Measurements from ENCODE around the gene SNX10.

The SNX10 gene

DNA sequence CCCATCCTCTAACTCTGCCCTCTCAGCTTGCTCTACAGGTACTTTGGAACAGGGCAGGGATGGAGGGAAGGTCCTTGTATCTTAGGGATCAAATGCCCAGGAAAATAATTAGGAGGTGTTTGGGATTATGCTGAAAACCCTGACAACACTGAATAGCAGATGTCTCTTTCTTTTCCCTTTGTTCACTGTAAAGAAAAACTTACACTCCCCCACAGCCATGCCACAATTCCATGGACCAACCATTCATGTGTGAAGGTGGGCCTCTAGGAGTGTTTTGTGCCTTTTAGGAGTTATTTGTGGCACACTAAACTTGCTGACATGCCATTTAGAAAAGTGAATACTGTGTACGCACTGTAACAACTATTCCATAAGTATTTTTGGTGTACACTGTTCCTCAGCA is 108.1 kb downstream of the SNX10 start:
- DNase-seq (ENCODE audit: low read depth in 2 of 2) = no peak

DNA sequence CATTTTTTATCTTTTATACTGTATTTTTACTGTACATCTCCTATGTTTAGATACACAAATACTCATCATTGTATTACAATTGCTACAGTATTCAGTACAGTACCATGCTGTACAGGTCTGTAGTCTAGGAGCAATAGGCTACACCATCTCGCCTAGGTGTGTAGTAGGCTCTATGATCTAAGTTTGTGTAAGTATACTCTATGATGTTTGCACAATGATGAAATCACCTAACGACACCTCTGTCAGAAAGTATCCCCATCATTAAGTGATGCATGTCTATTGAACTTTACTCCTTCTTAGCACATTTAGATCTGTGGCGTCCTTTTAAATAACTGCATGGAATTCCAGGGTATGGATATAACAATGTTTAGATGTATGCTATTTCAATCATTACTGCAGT is 112.0 kb downstream of the SNX10 start:
- no peak for DNase-seq (ENCODE audit: low read depth in 2 of 2)

DNA sequence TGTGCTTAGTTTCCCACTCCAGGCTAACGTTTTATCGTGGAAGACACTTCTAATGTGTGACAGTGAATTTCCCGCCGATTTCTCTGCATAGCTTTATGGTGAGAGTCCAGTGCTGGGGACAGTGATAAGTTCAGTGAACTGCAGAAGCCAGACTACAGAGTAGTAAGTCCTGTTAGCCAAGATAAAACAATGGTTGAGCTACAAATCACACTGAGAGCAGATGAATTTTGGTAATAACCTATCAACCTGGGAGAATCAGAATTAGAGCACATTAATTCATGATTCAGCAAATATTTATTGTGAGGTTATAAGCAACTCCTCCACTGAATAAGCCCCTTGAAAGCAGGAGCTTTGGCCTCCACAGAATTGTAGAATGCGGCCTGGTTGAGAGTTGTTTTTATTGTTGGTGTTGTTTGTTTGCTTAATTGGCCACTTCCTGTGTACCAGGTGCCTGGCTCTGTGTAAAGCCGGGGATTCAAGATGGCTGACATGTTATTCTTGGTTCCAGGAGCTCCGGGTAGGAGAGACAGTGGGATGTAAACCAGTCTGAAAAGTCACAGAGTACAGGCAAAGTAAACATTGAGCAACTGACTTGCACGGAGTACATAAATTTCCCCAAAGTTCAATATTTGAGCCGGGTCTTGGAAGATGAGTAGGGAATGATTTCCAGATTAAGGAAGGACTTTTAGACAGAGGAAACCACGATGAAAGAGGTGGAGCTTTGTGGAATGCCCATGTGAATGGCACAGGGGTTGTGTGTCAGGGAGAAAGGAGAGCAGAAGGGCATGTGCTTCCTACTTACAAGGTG is 112.7 kb downstream of the SNX10 start:
- no peak for DNase-seq (ENCODE audit: low read depth in 2 of 2)

DNA sequence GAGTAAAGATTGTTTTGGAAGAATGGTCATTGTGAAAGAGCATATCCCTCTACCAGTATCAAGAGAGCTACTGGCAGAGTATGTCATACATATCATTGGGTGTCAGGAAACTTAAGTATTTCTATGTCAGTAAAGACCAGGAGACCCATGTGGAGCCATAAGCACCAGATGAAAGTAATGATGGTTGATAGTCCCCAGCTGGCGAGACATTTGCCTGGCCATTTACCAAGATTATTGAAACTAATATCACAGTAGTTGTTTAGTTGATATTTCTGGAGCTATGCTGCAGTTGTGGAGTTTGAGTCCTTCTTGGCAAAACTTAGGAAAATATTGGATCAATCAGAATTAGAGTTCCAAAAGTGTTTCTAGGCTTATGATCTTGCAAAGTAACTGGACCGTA is 114.8 kb downstream of the SNX10 start:
- DNase-seq (ENCODE audit: low read depth in 2 of 2) = no peak

DNA sequence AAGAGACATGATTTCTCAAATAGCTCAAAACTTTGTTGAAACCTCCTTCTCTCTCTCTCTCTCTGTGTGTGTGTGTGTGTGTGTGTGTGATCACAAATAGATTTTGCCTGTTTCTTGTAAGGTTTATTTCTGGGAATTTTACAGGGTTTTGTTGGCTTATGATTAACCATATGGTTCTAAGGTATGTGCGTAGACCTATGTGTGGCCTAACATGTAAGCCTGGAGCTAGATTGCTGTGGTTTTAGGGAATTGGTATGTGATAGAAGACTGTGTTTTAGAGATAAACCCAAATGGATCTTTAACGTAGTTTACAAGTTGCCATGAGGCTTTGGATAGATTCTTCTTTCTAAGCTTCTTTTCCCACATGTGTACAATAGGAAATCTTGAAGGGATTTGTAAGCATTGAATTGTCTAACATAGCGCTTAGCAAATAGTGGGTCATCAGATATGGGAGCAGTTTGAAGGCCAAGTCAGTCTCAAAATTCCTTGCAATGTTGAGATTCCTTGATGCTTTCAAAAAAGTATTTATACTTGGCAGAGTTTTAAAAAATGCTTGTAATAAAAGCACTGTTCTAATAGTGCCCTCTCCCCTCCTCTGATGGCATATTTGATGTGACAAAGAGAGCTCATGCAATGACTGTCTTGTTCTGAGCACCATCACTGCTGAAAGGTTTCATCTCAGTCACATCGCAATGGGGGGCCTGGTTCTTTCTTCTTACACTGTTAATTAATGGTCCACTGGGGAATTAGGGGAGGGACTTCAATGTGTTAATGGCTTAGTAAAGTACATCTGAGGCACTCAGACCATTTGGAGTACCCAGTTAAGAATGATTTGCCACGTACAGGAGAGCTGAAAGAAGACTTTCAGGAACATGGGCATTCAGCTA is 118.2 kb downstream of the SNX10 start:
- DNase-seq (ENCODE audit: low read depth in 2 of 2) = no peak

DNA sequence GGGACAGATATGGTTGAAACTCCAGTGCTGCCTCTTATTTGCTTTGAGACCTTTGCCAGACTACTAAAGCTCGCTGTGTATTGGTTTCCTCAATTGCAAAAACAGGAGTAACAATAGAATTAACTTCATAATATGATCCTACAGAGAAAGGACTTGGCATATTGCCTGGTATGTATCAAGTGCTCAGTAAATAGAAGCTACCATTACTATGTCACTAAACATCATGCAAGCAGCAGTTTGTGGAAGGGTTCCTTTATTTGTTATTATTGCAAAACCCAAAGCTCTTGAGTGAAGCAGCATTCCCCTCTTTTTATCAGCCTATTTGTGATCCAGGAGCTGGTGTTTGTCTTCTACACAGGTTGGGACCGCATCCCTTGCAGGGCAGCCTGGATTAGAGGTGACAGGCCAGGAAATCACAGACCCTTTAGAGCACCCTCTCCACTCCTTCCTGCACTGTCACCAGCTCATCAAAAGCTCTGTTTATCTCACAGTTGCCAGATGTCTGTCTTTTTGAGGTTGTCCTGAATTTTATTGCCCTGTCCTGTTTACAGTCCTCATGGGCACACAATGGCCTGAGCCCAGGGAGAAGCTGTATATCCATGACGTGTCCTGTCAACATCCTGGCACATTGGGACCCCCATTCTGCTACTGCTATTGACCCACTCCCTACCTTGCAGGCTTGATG is 121.5 kb downstream of the SNX10 start:
- DNase-seq (ENCODE audit: low read depth in 2 of 2) = no peak

DNA sequence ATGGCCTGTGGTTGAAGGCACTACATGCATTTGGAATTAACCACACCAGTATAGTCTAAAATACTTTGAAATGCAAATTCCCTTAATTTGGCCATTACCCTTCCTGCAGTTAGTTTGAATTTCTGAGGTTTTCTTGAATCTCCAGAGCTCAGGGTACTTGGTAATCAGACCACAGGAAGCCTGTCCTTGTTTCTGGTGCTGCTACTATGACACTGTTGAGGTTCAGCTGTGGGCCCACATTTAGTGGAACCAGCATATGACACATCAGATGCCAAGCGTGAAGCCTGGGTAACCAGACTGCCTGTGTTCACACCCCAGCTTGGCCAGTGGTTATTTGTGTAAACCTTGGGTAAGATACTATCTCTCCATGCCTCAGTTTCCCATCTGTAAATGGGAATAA is 124.3 kb downstream of the SNX10 start:
- DNase-seq (ENCODE audit: low read depth in 2 of 2) = no peak

DNA sequence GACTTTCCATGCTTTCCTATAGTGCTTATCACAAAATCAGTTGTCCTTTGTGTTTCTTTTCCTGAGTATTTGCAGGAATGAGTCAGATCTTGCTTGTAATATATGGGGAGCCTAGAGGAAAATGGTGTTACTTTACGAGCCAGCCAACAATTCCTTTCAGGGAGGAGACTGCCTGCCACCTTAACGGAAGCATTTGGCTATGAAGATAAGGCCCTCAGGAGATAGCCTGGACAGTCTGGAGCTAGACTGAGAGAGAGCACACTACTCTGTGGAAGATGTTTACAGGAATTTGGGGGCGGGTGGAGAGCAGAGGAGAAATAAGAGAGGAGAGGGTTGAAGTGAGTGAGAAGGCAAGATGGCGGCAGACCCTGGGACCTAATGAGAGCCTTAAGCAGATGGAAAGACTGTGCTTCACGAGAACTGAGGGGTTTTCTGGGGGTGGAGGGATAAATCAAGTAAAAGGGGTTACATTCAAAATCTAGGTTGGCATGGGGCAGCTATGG is 126.3 kb downstream of the SNX10 start:
- DNase-seq (ENCODE audit: low read depth in 2 of 2) = no peak

DNA sequence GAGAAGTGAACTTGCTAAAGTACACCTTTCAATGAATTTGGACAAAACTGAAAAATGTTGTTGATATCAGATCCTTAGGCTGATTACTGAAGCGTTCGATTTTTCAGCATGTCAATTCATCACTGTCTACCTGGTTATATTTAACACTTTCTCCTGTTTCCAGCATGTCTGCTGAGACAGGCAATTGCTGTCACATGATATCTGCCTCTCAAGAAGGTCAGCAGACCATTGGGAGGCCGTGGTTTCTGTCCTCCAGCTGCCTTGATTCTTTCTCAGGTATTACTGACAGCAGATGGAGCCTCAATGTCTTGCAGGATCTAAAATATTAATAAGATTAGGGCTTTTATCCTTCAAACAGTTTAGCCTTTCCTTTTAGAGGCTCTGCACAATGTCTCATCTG is 127.5 kb downstream of the SNX10 start:
- no peak for DNase-seq (ENCODE audit: low read depth in 2 of 2)

DNA sequence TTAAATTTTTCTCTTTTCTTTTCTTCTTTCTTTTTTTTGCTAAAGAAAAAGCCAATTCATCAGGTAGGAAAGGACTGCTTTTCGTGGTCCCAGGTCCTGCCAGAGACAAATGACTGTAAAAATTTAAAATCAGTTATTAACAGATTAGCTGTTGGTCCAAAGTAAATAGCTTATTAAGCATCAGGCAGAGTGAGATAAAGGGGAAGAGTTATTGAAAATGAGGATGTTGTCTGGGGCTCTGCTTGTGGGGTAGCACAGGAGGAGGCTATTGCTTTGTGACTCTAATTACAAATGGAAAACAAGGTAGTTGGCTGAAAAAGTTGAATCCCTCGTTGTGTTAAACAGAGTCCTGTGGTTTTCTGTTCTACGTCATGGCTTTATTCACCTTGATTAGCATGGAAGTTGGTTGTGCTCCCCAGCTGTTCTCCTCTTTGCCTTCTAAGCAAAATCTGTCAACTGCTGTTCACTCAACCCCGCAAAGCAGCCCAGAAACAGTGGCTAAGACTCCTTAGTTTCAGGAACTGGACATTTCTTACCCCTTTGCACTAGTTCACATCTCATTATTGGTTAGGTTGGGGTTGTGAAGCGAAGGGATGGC is 128.9 kb downstream of the SNX10 start:
- DNase-seq (ENCODE audit: low read depth in 2 of 2) = no peak

DNA sequence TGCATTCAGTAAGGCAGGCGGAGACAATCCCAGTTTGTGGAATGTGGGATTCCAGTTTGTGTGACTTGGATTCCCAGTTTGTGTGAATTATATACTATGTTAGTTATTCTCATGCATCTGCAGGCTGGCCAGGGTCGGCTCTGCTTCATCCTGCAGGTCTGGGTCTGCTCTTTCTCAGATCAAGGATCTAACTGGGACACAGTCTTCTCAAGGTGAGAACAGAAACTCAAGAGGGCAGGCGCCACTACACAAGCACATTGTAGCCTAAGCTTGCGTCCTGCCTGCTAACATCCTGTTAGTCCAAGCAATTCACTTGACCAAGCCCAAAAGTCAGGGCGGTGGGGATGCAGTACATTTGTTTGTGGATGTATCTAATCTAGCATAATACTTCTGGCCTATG is 131.1 kb downstream of the SNX10 start:
- DNase-seq (ENCODE audit: low read depth in 2 of 2) = no peak

DNA sequence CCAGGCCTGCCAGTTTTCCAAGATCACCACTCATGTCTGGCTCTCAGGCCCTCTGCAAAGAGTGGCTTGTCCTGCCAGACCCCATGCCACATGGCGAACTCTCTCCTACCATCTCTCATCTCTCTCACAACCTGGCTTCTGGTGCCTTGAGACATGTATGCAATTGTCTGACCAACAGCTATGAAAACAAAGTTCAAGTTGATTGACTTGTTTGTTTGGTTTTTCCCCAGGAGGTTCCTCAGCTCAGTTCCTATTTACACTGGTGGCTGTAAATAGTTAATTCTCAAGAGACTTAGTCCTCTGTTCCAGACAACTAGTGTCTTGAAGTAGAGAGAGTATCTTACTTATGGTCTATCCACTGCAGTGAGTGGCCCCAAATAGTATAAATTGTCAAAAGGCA is 131.8 kb downstream of the SNX10 start:
- DNase-seq (ENCODE audit: low read depth in 2 of 2) = no peak

All from stimulated activated CD8-positive, alpha-beta memory T cell treated with anti-CD3 and anti-CD28 coated beads, Interleukin-7, amount 100 ng/mL, for 4 hours (primary cell).